Measurements from ENCODE around the gene DNM3. TPM values are rescaled to one million over a fixed set of nuclear protein-coding genes. Genes with fewer than 3 reads are reported as not detected.
"Not testable (repeated sequence)": the region's sequence is repeated elsewhere in the genome, so short reads cannot be mapped to it uniquely, and the experiment has no call there.

DNM3 gene
- total RNA-seq, 1 donor from 2014 or later: 9.6 TPM

GRCh38 chr1:172289448-172289847 lies 448.1 kb downstream of the DNM3 start:
- Histone ChIP-seq H3K27ac (no peak overlapping the region), H3K9me3 (no peaks in the 10 kb centered on the region), H3K4me3 (no peak overlapping the region), H3K4me1 (peaks cover 0 to 8% of the 10 kb centered on the region in 2 donors), H3K36me3 (no peaks in the 10 kb centered on the region), H3K27me3 (no peaks in the 10 kb centered on the region)
- intact Hi-C loops (cut with DNase I): no loop called here
- TF ChIP-seq CTCF (IDR thresholded peaks at IDR 0.05): no peak
- DNase-seq (ENCODE audit: low spot score in 2 of 2): no peak

GRCh38 chr1:172292840-172293239 lies 451.5 kb downstream of the DNM3 start:
- H3K27ac ChIP-seq: no peak overlapping the region

GRCh38 chr1:172293429-172293828 lies 452.1 kb downstream of the DNM3 start:
- DNase-seq (ENCODE audit: low spot score in 2 of 2): no peak
- Histone ChIP-seq H3K27me3 (no peaks in the 10 kb centered on the region), H3K27ac (no peak overlapping the region), H3K9me3 (no peaks in the 10 kb centered on the region), H3K4me1 (no peaks in the 10 kb centered on the region), H3K36me3 (no peaks in the 10 kb centered on the region), H3K4me3 (no peak overlapping the region)
- TF ChIP-seq CTCF (IDR thresholded peaks at IDR 0.05): no peak
- intact Hi-C loops (cut with DNase I): no loop called here

More at GRCh38 chr1:172292840-172293239, 451.5 kb downstream of the DNM3 start:
- no peak for DNase-seq (ENCODE audit: low spot score in 2 of 2)
- no peaks in the 10 kb centered on the region for H3K27me3 ChIP-seq
- H3K4me1 ChIP-seq: peaks cover 0 to under 1% of the 10 kb centered on the region in 2 donors
- intact Hi-C loops (cut with DNase I): no loop called here
- TF ChIP-seq CTCF (IDR thresholded peaks at IDR 0.05): no peak
- no peak overlapping the region for H3K4me3 ChIP-seq
- H3K36me3 ChIP-seq: no peaks in the 10 kb centered on the region
- no peaks in the 10 kb centered on the region for H3K9me3 ChIP-seq

- intact Hi-C loops (cut with DNase I): no loop called here
Observed at GRCh38 chr1:172298141-172298540, 456.8 kb downstream of the DNM3 start.

GRCh38 chr1:172298911-172299310 lies 457.6 kb downstream of the DNM3 start:
- no peak overlapping the region for H3K27ac ChIP-seq
- DNase-seq (ENCODE audit: low spot score in 2 of 2): no peak
- H3K4me3 ChIP-seq: no peak overlapping the region
- H3K27me3 ChIP-seq: no peaks in the 10 kb centered on the region
- H3K9me3 ChIP-seq: peaks cover 0 to 7% of the 10 kb centered on the region in 2 donors
- intact Hi-C loops (cut with DNase I): no loop called here
- H3K4me1 ChIP-seq: no peaks in the 10 kb centered on the region
- TF ChIP-seq CTCF (IDR thresholded peaks at IDR 0.05): no peak
- H3K36me3 ChIP-seq: no peaks in the 10 kb centered on the region

More at GRCh38 chr1:172298141-172298540, 456.8 kb downstream of the DNM3 start:
- no peak for TF ChIP-seq CTCF (IDR thresholded peaks at IDR 0.05)
- H3K9me3 ChIP-seq: peaks cover 0 to 7% of the 10 kb centered on the region in 2 donors
- H3K36me3 ChIP-seq: no peaks in the 10 kb centered on the region
- H3K4me1 ChIP-seq: no peaks in the 10 kb centered on the region
- H3K4me3 ChIP-seq: no peak overlapping the region
- H3K27me3 ChIP-seq: no peaks in the 10 kb centered on the region
- no peak overlapping the region for H3K27ac ChIP-seq
- DNase-seq (ENCODE audit: low spot score in 2 of 2): no peak

- Histone ChIP-seq H3K4me1 (no peaks in the 10 kb centered on the region), H3K36me3 (no peaks in the 10 kb centered on the region), H3K4me3 (no peak overlapping the region), H3K9me3 (peaks cover 0 to 7% of the 10 kb centered on the region in 2 donors), H3K27me3 (no peaks in the 10 kb centered on the region), H3K27ac (no peak overlapping the region)
- TF ChIP-seq CTCF (IDR thresholded peaks at IDR 0.05): no peak
- intact Hi-C loops (cut with DNase I): no loop called here
- DNase-seq (ENCODE audit: low spot score in 2 of 2): no peak
Observed at GRCh38 chr1:172299515-172299914, 458.2 kb downstream of the DNM3 start.

- H3K27me3 ChIP-seq; DNase-seq (ENCODE audit: low spot score in 2 of 2); H3K36me3 ChIP-seq; H3K4me3 ChIP-seq; H3K27ac ChIP-seq; intact Hi-C loops (cut with DNase I); H3K4me1 ChIP-seq; H3K9me3 ChIP-seq: not testable (repeated sequence)
Observed at GRCh38 chr1:172307508-172307907, 466.2 kb downstream of the DNM3 start.

Data from ascending aorta (tissue), 2 donors.